ENCODE measurements around the gene FBXO38.

FBXO38 gene

GRCh38 chr5:148387325-148387724 is 3.6 kb downstream of the FBXO38 start:
- no peak for DNase-seq

DNA sequence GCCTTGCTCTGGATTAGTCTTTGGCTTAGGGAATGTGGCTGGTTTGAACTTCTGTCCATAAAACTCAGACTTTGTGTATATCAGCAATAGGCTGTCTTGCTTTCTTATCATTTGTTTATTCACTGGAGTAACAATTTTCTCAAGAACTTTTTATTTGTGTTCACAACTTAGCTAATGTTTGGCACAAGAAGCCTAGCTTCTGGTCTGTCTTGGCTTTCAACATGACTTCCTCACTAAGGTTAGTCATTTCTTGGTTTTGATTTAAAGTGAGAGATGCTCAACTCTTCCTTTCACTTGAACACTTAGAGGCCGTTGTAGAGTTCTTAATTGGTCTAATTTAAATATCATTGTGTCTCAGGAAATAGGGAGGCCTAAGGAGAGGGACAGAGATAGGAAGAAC is 4.9 kb downstream of the FBXO38 start:
- no peak for DNase-seq

GRCh38 chr5:148390914-148391313 is 7.2 kb downstream of the FBXO38 start:
- DNase-seq: no peak

DNA sequence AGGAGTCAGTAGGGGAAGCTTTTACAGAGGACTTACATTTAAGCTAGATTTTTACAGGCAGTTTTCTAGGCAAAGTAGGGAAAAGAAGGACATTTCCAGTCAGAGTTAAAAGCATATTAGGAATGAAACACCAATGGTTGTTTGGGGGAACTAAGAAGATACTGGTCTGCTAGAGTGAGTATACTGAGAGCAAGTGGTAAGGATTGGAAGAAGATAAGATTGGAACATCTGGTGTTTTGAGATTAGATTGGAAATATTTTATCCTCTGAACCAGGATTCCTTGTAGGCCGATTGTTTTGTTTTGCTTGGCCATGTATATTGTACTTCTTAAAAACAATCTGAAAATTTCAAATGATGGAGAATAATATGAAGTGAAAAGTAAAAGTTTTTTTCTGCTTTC is 7.7 kb downstream of the FBXO38 start:
- DNase-seq: no peak

DNA sequence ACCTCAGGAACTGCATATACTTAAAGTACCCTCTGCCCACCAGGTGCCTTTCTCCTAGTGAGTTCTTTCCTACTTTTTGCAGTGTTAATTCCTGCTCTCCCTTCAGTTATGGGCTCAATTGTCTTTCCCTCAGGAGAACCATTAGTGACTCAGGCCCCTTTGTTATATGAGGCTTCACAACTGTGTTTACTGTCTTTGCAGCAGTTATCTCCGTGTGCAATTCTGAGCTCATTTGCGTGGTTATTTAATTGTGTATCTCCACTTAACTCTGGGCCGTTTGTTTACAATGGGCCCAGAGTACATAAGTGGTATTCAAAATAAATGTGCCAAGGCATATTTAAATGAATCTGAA is 9.6 kb downstream of the FBXO38 start:
- DNase-seq: no peak

- DNase-seq: no peak
These were observed 10.8 kb downstream of the FBXO38 start for GRCh38 chr5:148394587-148395019.

DNA sequence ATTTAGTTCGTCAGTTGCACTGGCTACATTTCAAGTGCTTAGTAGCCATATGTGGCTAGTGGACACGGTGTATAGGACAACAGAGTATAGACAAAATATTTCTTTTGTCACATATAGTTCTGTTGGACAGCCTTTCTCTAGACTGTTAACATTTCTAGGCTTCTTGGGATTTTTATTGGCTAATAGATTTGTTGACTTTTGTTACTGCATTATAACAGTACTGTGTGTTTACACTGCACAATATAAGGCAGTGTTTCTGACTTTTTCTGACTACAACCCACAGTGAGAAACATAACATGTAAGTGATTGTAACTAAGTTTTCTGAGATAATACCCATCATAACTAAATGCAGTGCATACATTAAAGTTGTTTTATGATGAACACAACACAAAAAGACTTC is 11.3 kb downstream of the FBXO38 start:
- DNase-seq: no peak

GRCh38 chr5:148397968-148398595 is 14.3 kb downstream of the FBXO38 start:
- DNase-seq: no peak

DNA sequence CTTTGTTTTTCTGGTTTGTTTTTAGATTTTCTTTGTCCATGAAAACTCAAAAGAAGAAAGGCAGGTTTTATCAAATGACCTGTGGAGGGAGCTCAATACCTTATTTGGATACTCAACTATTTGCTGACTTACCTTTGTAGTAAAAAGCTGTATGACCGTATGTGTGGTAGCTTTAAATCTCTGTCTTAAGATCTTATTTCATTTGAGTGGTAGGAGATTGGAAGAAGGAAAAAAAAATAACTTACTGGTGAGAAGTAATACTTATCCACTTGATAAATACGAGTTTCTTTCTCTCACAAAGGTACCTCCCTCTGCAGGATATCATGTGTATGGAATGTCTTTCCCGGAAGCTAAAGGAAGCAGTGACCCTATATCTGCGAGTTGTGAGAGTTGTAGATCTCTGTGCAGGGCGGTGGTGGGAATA is 15.0 kb downstream of the FBXO38 start:
- DNase-seq: no peak

- no peak for DNase-seq
These were observed 17.8 kb downstream of the FBXO38 start for GRCh38 chr5:148401604-148402003.

- DNase-seq: no peak
These were observed 19.6 kb downstream of the FBXO38 start for GRCh38 chr5:148403344-148403743.

- no peak for DNase-seq
These were observed 22.6 kb downstream of the FBXO38 start for GRCh38 chr5:148406406-148406805.

DNA sequence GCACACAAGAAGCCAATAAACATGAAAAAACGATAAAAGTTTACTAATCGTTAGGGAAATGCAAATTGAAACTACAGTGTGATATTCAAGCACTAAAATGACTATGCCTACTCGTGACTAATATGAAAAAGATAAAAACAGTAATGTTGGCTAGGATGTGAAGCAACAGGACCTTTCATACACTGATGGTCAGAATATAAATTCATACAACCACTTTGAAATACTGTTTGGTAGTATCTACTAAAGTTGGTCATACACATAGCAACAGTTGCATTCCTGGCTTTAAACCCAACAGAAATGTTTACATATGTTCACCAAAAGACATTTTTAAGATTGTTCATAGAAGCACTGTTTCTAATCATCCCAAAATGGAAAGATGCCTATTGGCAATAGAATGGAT is 24.3 kb downstream of the FBXO38 start:
- no peak for DNase-seq

GRCh38 chr5:148412124-148412523 is 28.4 kb downstream of the FBXO38 start:
- DNase-seq: no peak

- DNase-seq: no peak
These were observed 31.1 kb downstream of the FBXO38 start for GRCh38 chr5:148414833-148415232.

- DNase-seq: no peak
These were observed 32.7 kb downstream of the FBXO38 start for GRCh38 chr5:148416416-148416815.

DNA sequence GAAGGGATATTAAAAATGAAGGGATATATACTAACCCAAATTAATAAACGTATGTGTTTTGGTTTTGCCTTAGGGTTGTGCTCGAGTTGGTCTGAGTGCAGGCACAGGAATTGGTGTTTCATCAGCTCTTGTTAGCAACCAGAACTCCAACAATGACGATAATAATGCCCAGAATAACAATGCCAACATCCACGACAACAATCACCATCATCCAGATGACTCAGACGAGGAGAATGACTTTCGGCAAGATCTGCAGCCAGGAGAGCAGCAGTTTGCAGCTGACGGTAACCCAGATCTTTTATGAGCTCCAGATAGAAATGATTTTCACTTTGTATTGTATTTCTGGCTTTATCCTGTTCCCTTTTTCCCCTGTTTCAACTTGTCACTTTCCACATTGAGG is 33.2 kb downstream of the FBXO38 start:
- no peak for DNase-seq

DNA sequence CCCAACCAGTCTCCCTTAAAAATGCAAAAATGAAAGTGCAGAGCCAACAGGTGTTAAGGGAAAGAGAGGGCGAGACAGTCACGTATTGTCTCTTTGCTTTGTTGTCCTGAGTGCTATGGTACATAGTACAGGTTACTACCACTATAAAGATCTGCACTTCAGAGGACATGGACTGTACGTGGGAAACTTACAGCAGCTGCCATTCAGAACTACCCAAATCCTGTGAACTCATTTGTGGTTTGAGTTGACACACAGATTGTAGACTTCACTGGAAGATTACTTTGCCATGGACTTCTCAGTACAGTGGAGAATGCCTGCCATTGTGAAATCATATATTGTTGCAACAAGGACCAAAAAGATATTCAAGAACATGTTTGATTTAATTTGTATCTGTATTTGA is 34.8 kb downstream of the FBXO38 start:
- DNase-seq: no peak

DNA sequence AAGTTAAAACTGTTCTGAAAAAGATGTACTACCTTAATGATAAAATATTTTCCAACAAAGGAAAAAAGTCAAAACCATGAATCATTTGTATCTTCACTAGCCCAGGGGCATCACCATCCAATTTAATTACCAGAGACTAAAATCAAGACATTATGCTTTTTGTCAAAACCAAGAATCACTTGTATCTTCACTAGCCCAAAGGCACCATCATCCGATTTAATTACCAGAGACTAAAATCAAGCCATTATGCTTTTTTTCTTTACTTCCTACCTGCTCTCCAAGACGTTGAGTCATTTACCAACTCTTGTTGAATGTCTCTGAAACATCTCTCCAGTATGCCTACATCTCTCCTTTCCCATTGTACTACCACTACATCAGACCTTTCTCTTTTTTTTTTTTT is 37.9 kb downstream of the FBXO38 start:
- no peak for DNase-seq

DNA sequence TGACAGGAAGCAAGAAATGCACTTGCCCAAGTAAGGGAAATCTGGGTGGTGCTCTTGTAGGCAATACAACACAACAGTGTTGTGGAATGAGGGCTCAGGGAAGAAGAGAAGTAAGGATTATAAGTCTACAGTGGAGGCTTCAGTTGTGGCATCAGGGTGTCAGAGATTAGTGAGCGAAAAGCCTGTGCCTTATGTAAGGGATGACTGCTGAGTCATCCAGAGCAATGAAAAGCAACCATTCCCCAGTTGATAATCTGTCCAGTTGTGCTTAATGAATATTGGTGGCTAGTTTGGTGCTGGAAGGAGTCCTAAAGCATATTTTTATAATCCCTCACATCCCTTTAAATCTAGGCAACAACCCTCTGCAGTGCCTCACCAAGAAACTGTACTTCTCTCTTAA is 42.0 kb downstream of the FBXO38 start:
- DNase-seq: no peak

GRCh38 chr5:148426514-148426913 is 42.8 kb downstream of the FBXO38 start:
- no peak for DNase-seq

DNA sequence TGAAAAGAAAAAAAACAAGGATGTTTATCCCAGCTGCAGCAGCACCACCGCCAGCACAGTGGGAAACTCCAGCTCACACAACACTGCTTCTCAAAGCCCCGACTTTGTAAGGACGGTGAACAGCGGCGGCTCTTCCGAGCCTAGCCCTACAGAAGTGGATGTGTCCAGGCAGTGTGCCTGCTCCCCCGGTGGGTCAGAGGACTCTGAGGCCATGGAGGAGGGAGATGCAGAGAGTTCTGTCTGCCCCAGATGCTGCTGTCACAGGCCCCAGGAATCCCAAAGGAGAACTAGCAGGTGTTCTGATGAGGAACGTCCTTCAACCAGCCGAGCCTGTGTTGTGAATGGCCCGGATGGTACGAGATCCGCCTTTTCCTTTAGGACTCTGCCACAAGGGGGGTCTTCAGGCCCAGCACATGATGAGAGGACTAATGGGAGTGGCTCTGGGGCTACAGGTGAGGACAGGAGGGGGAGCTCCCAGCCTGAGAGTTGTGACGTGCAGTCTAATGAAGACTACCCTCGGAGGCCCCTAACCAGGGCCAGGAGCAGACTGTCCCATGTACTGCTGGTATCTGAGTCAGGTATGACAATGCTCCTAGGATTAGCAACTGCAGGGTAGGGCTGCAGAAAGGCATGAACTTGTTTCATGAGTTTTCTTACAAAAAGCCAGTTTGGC is 43.7 kb downstream of the FBXO38 start:
- no peak for DNase-seq

DNA sequence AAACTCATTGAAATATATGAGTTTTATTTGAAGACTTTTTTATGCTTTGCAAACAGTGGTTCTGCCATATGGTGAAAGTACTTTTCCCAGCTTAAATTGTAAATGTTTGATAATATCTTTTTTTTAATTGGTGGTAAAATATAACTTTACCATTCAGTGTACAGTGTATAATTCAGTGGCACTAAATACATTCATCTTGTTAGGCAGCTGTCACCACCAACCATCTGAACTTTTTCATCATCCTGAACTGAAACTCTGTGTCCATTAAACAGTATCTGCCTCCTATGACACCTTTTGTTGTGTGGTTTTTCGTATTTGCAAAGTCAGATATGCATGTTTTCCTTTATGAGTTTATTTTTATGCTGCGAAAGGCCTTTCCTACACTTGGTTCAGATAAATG is 45.1 kb downstream of the FBXO38 start:
- DNase-seq: no peak

DNA sequence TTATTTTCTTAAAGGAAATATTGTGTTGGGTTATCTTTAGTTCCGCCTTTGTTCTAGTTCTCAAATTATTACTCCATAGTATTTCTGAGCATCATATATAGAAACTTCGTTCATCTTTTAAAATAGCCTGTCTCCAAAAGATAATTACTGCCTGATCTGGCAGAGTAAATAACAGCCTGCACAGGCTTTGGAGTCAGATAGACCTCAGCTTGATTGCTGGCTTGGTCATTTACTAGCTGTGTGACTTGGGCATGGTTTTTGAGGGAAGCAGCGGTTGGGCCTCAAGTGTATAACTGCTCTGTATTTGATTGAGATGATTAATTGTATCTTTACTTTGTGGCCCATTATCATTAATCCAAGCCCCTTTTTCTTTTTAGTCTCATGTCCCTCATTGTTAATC is 50.1 kb downstream of the FBXO38 start:
- DNase-seq: no peak

DNA sequence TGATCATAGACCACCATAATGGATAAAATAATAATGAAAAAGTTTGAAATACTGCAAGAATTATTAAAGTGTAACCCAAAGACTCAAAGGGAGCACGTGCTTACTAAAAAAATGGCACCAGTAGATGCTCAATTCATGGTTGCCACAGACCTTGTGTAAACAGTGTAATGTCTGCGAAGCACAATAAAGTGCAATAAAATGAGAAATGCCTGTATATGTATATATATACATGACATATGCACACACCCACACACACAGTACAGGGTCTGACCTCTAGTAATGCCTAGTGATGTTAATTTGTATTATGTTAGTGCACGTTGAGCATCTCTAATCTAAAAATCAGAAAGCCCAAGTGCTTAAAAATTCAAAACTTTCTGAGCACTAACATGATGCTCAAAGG is 52.3 kb downstream of the FBXO38 start:
- no peak for DNase-seq
